ENCODE measurements around the gene CD209.
"Not testable (repeated sequence)": the region's sequence is repeated elsewhere in the genome, so short reads cannot be mapped to it uniquely, and the experiment has no call there.

CD209 gene, protein sequence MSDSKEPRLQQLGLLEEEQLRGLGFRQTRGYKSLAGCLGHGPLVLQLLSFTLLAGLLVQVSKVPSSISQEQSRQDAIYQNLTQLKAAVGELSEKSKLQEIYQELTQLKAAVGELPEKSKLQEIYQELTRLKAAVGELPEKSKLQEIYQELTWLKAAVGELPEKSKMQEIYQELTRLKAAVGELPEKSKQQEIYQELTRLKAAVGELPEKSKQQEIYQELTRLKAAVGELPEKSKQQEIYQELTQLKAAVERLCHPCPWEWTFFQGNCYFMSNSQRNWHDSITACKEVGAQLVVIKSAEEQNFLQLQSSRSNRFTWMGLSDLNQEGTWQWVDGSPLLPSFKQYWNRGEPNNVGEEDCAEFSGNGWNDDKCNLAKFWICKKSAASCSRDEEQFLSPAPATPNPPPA

DNA sequence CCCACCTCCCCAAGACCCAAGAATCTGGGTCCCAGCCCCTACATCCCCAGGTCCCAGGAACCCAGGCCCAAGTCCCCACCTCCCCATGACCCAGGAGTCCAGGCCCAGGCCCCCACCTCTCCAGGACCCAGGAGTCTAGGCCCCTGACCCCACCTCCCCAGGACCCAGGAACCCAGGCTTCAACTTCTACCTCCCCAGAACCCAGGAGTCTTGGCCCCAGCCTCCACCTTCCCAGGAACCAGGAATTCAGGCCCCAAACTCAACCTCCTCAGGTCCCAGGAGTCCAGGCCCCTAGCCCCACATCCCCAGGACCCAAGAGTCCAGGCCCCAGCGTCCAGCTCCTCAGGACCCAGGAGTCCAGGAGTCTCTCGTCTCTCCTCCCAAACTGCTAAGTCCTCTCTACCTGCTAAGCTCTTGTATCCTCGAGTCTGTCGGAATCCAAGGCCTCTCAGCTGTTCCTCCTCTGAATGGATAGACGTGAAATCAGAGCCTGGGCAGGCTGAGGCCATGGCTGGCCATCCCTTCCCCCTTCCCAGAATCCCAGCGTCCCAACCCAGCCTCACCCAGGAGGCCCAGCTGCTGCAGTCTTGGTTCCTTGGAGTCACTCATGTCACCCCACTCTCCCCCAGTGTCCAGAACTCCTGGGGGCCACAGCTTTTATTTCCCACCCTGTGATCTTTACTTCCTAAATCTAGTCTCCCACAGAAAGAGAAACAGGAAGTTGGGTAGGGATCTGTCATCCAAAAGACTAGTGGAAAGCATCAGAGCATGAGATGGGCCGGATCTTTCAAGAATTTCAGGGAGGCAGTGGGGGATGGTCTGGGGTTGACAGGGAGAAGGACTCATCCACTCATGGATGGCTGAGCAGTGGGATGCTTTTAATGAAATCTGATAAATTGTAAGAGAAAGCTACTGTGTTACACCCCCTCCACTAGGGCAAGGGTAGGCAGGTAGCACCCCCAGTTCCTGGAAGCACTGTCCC lies at the start of gene CD209:
Gene CD209, minus strand, starts transcription at position 632 of the 982 bp plus-strand sequence. Its CDS starts 23 bp downstream, at position 609.
- DNase-seq (ENCODE audit: low read depth, low spot score), result no peak
- no peak within 1 kb of the TSS for H3K27ac ChIP-seq

DNA sequence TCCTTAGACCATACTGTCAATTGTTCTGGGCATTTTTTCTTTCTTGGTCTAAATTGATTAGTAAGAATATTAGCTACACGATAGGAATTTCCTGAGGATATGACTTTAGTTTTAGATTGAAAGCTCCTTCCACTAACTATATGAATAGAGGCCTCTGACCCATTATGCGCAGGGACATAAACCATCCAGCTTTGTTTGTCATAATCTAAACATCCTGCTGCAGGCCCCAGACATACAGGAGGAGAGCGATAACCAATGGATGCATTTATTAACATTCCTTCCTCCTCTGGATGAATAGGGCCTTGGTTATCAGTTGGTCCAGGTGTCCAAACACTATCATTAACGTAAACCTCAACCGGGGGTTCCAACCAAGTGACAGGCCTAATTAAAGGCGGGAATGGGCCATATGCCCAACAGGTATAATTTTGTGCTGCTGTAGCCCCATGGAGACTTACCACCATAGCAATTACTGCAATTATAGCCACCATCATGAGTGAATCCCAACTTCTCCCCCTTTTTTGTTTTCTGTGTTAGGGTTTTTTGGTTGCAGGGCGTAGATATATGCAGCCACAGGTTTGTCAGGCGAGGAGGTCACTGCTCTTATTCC lies 48.3 kb upstream of the CD209 start:
- no peak overlapping the region for H3K27ac ChIP-seq
- DNase-seq (ENCODE audit: low read depth, low spot score), result no peak

- H3K27ac ChIP-seq, result no peak overlapping the region
- DNase-seq (ENCODE audit: low read depth, low spot score), result no peak
Measured at GRCh38 chr19:7793493-7793892, 46.2 kb upstream of the CD209 start.

DNA sequence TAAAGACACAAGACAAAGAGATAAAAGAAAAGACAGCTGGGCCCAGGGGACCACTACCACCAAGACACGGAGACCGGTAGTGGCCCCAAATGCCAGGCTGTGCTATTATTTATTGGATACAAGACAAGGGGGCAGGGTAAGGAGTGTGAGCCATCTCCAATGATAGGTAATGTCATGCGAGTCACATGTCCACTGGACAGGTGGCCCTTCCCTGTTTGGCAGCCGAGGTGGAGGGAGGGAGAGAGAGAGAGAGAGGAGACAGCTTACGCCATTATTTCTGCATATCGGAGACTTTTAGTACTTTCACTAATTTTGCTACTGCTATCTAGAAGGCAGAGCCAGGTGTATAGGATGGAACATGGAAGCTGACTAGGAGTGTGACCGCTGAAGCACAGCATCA lies 45.4 kb upstream of the CD209 start:
- not testable (repeated sequence) for DNase-seq (ENCODE audit: low read depth, low spot score); H3K27ac ChIP-seq

- DNase-seq (ENCODE audit: low read depth, low spot score), result no peak
- no peak overlapping the region for H3K27ac ChIP-seq
Measured at GRCh38 chr19:7792281-7792680, 44.9 kb upstream of the CD209 start.

DNA sequence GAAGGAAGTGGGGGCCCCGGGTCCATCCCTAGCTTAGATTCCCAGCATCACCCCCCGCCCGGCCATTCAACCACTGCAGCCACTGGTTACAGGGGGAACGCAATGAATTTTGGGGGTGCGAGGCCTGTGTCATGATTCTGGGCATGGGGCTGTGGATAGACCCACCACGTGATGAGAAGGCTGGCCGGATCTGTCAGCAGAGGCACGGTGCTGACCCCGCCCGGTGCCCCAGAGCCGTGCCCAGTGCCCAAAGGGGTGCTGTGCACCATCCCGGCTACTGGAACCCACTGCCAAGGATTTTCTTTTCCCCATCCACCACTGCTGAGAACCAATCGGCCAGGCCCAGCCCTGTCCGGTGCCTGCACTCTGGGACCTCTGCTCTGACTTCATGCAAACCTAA lies 43.1 kb upstream of the CD209 start:
- DNase-seq (ENCODE audit: low read depth, low spot score), result no peak
- no peak overlapping the region for H3K27ac ChIP-seq

GRCh38 chr19:7789447-7789846 lies 42.1 kb upstream of the CD209 start:
- DNase-seq (ENCODE audit: low read depth, low spot score), result no peak
- no peak overlapping the region for H3K27ac ChIP-seq

- H3K27ac ChIP-seq, result no peak overlapping the region
- DNase-seq (ENCODE audit: low read depth, low spot score), result no peak
Measured at GRCh38 chr19:7788933-7789323, 41.6 kb upstream of the CD209 start.

DNA sequence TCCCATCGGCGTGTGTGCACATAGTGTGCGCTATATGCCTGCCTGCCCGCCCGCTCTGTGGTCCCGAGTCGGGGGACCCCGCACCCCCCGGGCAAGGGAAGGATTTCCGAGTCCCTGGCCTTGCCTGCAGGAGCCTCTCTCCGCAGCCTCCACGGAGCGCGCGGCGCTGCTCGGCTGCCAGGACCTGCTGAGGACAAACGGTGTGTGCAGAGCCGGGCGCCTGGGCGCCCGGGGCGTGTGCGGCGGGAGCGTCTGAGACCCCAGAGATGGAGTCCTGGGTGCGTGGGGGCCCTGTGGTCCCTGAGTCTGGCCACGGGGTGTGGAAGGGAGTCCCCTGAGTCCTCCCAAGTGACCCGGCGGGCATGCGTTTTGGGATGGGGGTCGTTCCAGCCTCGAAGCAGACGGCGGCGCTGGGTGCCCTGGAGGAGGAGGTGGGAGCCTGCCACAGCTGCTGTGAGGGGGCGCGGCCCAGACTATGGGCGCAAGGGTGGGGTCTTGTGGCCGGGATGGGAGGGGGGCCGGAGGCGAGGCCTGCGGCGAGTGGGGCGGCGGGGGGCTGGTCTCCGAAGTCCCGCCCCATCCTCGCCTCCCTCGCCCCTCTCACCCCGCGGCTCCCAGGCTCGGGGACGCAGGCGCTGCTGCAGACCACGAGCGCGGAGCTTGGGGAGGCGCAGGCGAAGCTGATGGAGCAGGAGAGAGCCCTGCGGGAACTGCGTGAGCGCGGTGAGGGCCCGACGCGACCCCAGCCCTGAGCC lies 41.0 kb upstream of the CD209 start:
- DNase-seq (ENCODE audit: low read depth, low spot score), result no peak

DNA sequence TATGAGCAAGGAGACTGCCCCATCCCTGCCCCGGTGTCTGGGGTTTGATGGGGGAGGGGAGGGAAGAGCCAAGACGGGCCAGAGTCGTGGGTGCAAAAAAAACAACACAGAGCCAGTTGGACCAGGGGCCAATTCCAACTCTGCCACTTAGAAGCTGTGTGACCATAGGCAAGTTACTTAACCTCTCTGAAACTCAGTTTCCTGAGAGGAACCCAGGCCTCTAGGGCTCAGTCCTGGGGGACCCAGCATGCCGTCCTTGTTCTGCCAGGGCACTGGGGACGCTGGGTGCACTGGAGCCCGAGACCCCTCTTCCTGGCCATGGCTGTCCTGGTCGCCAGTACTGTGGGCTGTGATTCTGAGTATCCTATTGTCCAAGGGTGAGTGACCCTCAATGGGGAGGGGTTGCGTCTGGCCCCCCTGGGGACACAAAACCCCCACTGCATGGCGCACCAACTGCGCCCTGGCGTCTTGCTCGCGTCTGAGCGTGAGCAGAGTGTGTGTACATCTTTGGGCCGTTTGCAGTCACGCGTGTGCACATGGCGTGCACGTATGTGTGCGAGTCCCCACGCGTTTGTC lies 40.4 kb upstream of the CD209 start:
- DNase-seq (ENCODE audit: low read depth, low spot score), result no peak
- no peak overlapping the region for H3K27ac ChIP-seq

More for the DNA sequence above, 41.0 kb upstream of the CD209 start:
- no peak overlapping the region for H3K27ac ChIP-seq

- DNase-seq (ENCODE audit: low read depth, low spot score), result no peak
- H3K27ac ChIP-seq, result no peak overlapping the region
Measured at GRCh38 chr19:7787141-7787540, 39.8 kb upstream of the CD209 start.

DNA sequence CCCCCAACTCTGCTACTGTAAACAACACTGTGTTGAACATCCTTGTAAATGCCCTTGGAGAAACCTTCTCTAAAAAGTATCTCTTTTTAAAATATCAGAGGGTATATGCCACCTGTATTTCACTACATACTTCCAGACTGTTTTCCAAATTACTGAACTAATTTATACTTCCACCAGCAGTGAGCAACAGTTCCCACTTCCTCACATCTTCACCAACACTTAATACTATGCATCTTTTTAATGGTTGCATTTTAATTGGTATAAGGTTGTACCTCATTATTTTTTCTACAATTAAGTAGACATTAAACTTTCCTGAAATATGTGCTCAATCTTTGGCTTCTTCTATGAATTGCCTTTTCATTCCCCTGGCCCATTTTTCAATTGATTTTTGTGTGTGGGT lies 37.5 kb upstream of the CD209 start:
- no peak overlapping the region for H3K27ac ChIP-seq
- DNase-seq (ENCODE audit: low read depth, low spot score), result no peak

- peak; percentile 82 for DNase-seq (ENCODE audit: low read depth, low spot score)
- no peak overlapping the region for H3K27ac ChIP-seq
Measured at GRCh38 chr19:7783991-7784423, 36.7 kb upstream of the CD209 start.

DNA sequence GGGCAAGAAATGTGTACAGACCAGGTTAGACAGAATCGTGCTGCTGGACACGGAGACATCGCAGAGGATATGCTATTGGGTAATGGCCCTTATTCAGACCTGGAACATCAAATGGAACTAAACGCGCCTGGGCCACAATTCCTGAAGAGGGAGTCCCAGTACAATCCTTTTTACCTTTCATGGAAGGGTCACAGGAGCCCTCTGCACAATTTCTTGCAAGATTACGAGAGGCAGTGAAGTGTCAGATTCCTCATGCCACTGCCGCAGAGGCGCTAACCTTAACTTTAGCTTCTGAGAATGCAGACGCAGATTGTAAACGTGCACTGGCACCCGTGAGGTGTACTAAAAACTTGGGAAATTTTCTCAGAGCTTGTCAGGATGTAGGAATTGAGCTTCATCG lies 33.8 kb upstream of the CD209 start:
- H3K27ac ChIP-seq, result no peak overlapping the region
- no peak for DNase-seq (ENCODE audit: low read depth, low spot score)

GRCh38 chr19:7779631-7780486 lies 32.5 kb upstream of the CD209 start:
- no peak for DNase-seq (ENCODE audit: low read depth, low spot score)
- no peak overlapping the region for H3K27ac ChIP-seq

DNA sequence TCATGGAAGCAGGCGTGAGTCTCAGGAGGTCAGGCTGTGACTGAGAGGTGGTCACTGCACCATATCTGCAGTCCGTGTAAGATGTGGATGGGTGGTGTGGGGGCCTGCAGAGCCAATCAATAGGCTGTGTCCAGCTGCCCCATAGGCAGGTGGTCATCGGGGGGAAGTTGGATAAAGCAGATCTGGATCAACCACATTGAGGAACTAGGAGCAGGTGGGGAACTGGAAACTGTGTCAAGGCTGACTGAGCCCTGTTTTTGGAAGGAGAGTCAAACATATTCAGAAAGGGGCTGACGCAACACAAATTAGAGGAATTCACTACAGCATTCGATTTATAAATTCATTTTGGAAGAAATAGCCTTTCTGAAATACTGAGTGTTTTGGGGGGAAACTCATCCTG lies 30.7 kb upstream of the CD209 start:
- no peak overlapping the region for H3K27ac ChIP-seq
- DNase-seq (ENCODE audit: low read depth, low spot score), result no peak

DNA sequence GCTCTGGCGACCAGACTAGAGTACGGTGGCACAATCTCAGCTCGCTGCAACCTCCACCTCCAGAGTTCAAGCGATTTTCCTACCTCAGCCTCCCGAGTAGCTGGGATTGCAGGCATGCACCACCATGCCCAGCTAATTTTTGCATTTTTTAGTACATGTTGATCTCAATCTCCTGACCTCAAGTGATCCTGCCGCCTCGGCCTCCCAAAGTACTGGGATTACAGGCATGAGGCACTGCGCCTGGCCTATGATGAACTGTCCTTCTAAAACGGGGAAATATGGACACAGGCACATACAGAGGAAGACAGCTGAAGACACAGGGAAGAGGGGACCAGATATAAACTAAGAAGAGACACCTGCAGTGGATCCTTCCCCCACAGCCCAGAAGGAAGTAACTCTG lies 28.4 kb upstream of the CD209 start:
- no peak overlapping the region for H3K27ac ChIP-seq
- no peak for DNase-seq (ENCODE audit: low read depth, low spot score)

DNA sequence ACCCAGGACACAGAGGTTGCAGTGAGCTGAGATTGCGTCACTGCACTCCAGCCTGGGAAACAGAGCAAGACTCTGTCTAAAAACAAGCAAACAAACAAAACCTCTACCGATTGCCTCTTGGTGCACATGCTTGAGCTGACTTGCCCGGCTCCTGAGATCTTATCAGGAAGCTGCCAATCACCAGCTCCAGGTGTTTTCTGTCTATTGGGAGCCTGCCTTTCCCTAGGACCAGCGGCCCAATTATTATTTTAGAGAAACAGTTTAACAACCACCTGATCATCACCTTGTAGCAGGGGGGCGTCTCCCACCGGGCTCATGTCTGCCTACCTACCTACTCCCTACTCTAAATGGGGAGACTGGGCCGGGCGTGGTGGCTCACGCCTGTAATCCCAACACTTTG lies 26.5 kb upstream of the CD209 start:
- no peak overlapping the region for H3K27ac ChIP-seq
- DNase-seq (ENCODE audit: low read depth, low spot score), result peak; percentile 71

All from epithelial cell of prostate (primary cell).